22Rv1 (cell line): ENCODE measurements around the gene WWC1.

Experiments used
- ZFX ChIP-seq: fragments of 450-650 bp; IDR thresholded peaks from 2 replicates; pipeline ENCODE4 v1.6.1; 2017; ENCODE audit warnings: antibody characterized with exemption, borderline replicate concordance
- TF ChIP-seq, protein P1 (sequence below): fragments of 450-650 bp; IDR thresholded peaks from 2 replicates; pipeline ENCODE4 v1.5.1; 2017; ENCODE audit warnings: mild to moderate bottlenecking

DNA sequence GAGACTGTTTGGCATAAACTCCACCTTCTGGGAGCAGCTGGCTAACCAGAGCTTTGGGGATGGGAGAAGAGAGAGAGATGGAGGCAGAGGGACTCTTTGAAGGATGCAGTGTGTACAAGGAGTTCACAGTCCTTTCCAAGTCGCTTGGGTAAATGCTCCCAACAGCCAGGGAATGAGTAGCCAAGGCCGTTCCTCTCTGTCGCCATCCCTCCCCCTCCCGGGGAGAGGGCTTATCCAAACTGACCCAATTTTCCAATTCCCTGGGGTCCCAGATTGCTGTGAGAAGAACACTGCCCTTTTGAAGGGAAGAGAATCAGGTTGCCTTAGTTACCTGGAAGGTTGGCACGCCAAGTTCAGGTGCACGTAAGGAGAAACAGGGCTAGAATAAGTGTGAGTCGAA, 7.9 kb downstream of the WWC1 start:
- TF ChIP-seq, protein P1, sequence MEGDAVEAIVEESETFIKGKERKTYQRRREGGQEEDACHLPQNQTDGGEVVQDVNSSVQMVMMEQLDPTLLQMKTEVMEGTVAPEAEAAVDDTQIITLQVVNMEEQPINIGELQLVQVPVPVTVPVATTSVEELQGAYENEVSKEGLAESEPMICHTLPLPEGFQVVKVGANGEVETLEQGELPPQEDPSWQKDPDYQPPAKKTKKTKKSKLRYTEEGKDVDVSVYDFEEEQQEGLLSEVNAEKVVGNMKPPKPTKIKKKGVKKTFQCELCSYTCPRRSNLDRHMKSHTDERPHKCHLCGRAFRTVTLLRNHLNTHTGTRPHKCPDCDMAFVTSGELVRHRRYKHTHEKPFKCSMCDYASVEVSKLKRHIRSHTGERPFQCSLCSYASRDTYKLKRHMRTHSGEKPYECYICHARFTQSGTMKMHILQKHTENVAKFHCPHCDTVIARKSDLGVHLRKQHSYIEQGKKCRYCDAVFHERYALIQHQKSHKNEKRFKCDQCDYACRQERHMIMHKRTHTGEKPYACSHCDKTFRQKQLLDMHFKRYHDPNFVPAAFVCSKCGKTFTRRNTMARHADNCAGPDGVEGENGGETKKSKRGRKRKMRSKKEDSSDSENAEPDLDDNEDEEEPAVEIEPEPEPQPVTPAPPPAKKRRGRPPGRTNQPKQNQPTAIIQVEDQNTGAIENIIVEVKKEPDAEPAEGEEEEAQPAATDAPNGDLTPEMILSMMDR, result no peak
- no peak for TF ChIP-seq ZFX
